Testis (tissue), 3 donors: ENCODE measurements around the gene STK39. TPM values are rescaled to one million over a fixed set of nuclear protein-coding genes. Genes with fewer than 3 reads are reported as not detected.

Source experiments
- DNase-seq: peaks from one replicate; pipeline ENCODE4 v3.0.0-alpha.2; 2019
- H3K27ac ChIP-seq, 2 donors: fragments of 200-600 bp; sonication (generic); one replicate each; pipeline ENCODE4 v1.5.1; 2019
- H3K27me3 ChIP-seq: fragments of 200-600 bp; sonication (generic); one replicate; pipeline ENCODE4 v1.5.1; 2019
- H3K36me3 ChIP-seq: fragments of 200-600 bp; sonication (generic); one replicate; pipeline ENCODE4 v1.5.1; 2017; ENCODE audit warnings: low read depth; ENCODE audit errors: missing control alignments
- H3K4me1 ChIP-seq: fragments of 200-600 bp; sonication (generic); one replicate; pipeline ENCODE4 v1.5.1; 2019
- H3K4me3 ChIP-seq, 2 donors: fragments of 200-600 bp; sonication (generic); one replicate each; pipeline ENCODE4 v1.5.1; 2017 to 2019
- H3K9me3 ChIP-seq: fragments of 200-600 bp; sonication (generic); one replicate; pipeline ENCODE4 v1.5.1; 2017
- CTCF ChIP-seq, 3 experiments: fragments of 450-650 bp in 2 of 3; fragments of 200-600 bp in 1 of 3; sonication (generic) in 1 of 3; IDR thresholded peaks; one replicate each; pipeline ENCODE4 v1.5.1; 2016 to 2019; ENCODE audit warnings: antibody characterized with exemption in 3 of 3, mild to moderate bottlenecking in 2 of 3, moderate library complexity in 1 of 3
- POLR2A ChIP-seq: fragments of 450-650 bp; IDR thresholded peaks from one replicate; pipeline ENCODE4 v1.6.1; 2017; ENCODE audit warnings: antibody characterized with exemption, mild to moderate bottlenecking, moderate library complexity
- WGBS, 2 donors: methylation state at CpG; one replicate each; pipeline ENCODE4 v1.1.5; 2018; 5-methylcytosine and 5-hydroxymethylcytosine counted together
- intact Hi-C: fragments of 100-400 bp; cut with DNase I; formaldehyde crosslinking; loops from one replicate; pipeline ENCODE4 v1.15.1; 2023; ENCODE audit warnings: low total_unique reads
- polyA plus RNA-seq: library from polyadenylated mRNA; stranded (reverse); fragments of 350-450 nt; fragmentation: Illumina TruSeq; extraction: RNeasy Lipid Tissue Mini Kit (QIAGEN cat#74804); gene quantifications from one replicate; pipeline ENCODE4 v1.2.3, GENCODE V29; 2014; ENCODE audit warnings: low read depth, low replicate concordance; ENCODE audit not compliant: insufficient read depth
- total RNA-seq, 2 donors: library from RNA; depleted of rRNA; stranded (reverse); fragments of >200 nt; gene quantifications; one replicate each; pipeline ENCODE4 v1.2.3, GENCODE V29; 2016

Gene STK39
- total and polyA plus RNA-seq, 3 donors from 2014 or later = 26.4 to 70.7 (median 41.8) TPM

GRCh38 chr2:168062936-168063335 is 184.5 kb downstream of the STK39 start:
- no peaks in the 10 kb centered on the region for H3K9me3 ChIP-seq
- TF ChIP-seq CTCF (IDR thresholded peaks at IDR 0.05) (no peak), POLR2A (no peak)
- no peaks in the 10 kb centered on the region for H3K4me1 ChIP-seq
- H3K27ac ChIP-seq = no peak overlapping the region
- no peak for DNase-seq
- H3K27me3 ChIP-seq = no peaks in the 10 kb centered on the region
- intact Hi-C loops = no loop called here
- WGBS, 2 donors = 61 to 75% methylated on average over 3 of the region's 3 CpGs
- no peaks in the 10 kb centered on the region for H3K36me3 ChIP-seq
- no peak overlapping the region for H3K4me3 ChIP-seq

- H3K36me3 ChIP-seq = no peaks in the 10 kb centered on the region
- H3K9me3 ChIP-seq = no peaks in the 10 kb centered on the region
- H3K27ac ChIP-seq = no peak overlapping the region
- TF ChIP-seq CTCF (IDR thresholded peaks at IDR 0.05) = no peak
- no peak for TF ChIP-seq POLR2A
- intact Hi-C loops = no loop called here
- no peak for DNase-seq
- no peaks in the 10 kb centered on the region for H3K27me3 ChIP-seq
- no peak overlapping the region for H3K4me3 ChIP-seq
- no peaks in the 10 kb centered on the region for H3K4me1 ChIP-seq
- 95 to 97% methylated on average over 6 of the region's 6 CpGs for WGBS, 2 donors
These were observed 185.3 kb downstream of the STK39 start for GRCh38 chr2:168062054-168062453.

- H3K27me3 ChIP-seq = no peaks in the 10 kb centered on the region
- H3K4me1 ChIP-seq = no peaks in the 10 kb centered on the region
- H3K4me3 ChIP-seq = no peak overlapping the region
- intact Hi-C loops = no loop called here
- H3K27ac ChIP-seq = no peak overlapping the region
- 93 to 95% methylated on average over 3 of the region's 3 CpGs for WGBS, 2 donors
- H3K36me3 ChIP-seq = no peaks in the 10 kb centered on the region
- TF ChIP-seq CTCF (IDR thresholded peaks at IDR 0.05) = no peak
- TF ChIP-seq POLR2A = no peak
- no peaks in the 10 kb centered on the region for H3K9me3 ChIP-seq
- no peak for DNase-seq
These were observed 186.2 kb downstream of the STK39 start for GRCh38 chr2:168060986-168061750.

GRCh38 chr2:168059758-168060157 is 187.6 kb downstream of the STK39 start:
- 81 to 88% methylated on average over 2 of the region's 2 CpGs for WGBS, 2 donors
- Histone ChIP-seq H3K36me3 (no peaks in the 10 kb centered on the region), H3K4me3 (no peak overlapping the region), H3K4me1 (no peaks in the 10 kb centered on the region), H3K27ac (no peak overlapping the region), H3K27me3 (no peaks in the 10 kb centered on the region), H3K9me3 (no peaks in the 10 kb centered on the region)
- DNase-seq = no peak
- TF ChIP-seq CTCF (IDR thresholded peaks at IDR 0.05) = no peak
- TF ChIP-seq POLR2A = no peak
- intact Hi-C loops = no loop called here

- 95% methylated on average over 3 of the region's 3 CpGs for WGBS, 2 donors
- Histone ChIP-seq H3K9me3 (no peaks in the 10 kb centered on the region), H3K27me3 (no peaks in the 10 kb centered on the region), H3K36me3 (no peaks in the 10 kb centered on the region), H3K4me3 (no peak overlapping the region), H3K27ac (no peak overlapping the region), H3K4me1 (no peaks in the 10 kb centered on the region)
- intact Hi-C loops = no loop called here
- no peak for TF ChIP-seq POLR2A
- TF ChIP-seq CTCF (IDR thresholded peaks at IDR 0.05) = no peak
- DNase-seq = no peak
These were observed 188.7 kb downstream of the STK39 start for GRCh38 chr2:168058675-168059074.
